ENCODE results near the gene MUC13.

DNA sequence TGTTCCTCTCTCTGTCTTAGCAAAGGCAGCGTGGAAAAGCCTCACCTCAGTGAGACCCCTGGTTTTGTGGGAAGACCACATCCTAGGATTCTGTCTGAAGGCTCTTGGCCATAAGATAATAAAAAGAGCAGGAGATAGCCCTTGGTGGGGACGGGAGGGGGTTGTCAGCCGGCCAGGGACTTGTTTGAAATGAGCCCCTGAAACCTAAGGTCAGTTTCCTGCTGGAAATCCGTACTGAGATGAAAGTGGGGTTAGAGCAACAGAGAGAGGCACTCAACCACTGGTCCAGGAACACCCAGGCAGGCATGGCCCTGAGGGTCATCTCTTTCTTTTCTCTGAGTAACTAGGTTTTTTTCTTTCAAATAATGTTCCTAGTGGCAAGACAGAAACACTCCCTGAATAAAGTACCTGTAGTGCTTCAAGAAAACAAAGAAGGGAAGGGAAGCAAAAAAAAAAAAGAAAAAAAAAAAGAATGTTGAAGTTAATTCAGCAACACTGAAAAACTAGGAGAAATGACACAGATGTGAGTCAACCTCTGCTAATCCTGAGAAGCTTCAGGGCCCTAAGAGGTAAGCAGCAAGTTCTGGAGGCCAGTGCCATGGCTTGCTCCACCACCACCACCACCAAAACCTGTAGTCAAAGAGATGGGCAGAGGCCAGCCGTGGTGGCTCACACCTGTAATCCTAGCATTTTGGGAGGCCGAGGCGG lies 50.6 kb downstream of the MUC13 start:
- TF ChIP-seq SUZ12 (IDR thresholded peaks at IDR 0.05; ENCODE audit: extremely low read depth, insufficient read depth, insufficient read length) (no peak), YY1 (IDR thresholded peaks at IDR 0.05; ENCODE audit: insufficient read depth, insufficient read length) (no peak)
